Activated CD4-positive, alpha-beta T cell treated with anti-CD3 and anti-CD28 coated beads, Interleukin-2, amount 50 U/mL, for 16 hours (primary cell): ENCODE data around the gene SH3BP5.

Experiments used
- DNase-seq: peaks from one replicate; pipeline ENCODE4 v3.0.0-alpha.2; 2020

The SH3BP5 gene

DNA sequence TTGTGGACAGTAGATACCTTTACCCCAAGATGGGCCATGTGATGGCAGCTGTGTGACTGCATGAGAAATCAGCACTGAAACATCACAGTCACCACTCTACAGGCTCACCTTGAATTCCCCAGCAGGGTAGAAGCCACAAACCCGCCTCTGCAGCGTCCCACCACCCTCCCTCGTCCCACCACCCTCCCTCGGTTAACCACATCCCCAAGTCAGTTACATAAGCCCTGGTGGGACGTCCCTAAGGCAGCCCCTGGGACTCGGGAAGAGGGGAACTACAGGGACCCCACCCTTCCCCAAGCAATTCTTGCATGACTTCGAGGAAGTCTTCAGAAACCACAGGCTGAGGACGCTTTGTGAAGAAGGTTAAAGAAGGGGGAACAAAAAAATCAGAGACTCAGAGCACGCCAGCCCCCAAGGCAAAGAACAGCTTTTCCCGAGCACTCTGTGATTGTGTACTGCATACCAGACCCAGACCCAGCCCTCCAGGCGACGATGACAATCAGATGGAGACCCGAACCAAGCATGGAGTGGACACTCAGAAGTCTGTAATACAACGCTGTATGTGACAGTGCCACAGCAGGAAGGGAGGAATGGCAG, 60.5 kb downstream of the SH3BP5 start:
- peak; percentile 85 for DNase-seq

DNA sequence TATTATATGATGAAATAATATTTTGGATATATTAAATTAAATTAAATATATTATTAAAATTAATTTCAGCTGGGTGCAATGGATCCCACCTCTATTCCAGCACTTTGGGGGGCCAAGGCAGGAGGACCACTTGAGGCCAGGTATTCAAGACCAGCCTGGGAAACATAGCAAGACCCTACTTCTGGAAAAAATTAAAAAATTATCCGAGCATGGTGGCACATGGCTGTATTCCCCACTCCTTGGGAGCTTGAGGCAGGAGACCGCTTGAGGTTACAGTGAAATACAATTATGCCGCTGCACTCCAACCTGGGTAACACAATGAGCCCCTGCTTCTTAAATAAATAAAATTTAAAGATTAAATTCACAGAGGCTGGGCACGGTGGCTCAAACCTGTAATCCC, 61.4 kb downstream of the SH3BP5 start:
- no peak for DNase-seq

DNA sequence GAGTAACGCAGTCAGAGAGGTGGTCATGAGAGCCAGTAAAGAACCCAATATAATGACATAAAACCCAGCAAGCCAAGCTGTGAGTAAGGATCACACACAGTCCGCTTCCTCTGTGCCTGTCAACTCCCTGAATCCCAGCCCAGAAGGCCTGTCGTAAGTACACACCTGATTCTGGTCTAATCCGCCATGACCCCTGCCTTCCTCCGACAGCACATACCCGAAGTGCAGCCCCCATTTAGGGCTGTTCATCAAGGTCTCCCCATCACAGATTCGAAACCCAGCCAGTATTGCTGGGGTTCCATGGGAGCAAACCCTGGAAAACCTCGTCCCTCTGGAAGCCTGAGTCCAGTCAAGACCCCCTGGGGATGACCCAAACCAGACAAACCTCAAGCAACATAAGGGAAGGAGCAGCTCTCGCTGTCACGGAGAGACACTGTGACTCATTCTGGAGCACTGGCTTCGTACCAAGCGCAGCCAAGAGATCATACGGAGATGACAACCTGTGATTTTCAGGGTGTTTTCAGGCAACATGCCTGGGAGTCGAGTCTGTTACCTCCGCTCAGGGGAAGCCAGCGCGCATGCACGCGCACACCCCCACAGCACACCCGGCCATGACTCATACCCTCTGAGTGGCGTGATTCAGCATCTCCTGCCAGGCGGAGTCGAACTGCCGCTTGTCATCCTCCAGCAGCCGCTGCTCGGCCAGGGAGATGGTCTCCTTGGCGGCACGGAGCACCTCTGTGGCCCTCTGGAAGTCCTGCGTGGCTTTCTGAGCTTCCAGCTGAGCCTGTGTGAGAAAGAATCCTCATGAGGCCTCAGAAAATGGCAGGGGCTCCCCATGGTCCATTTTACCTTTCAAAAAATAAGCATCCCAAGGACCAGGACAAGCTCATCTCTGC, 63.0 kb downstream of the SH3BP5 start:
- DNase-seq, result peak; percentile 96

DNA sequence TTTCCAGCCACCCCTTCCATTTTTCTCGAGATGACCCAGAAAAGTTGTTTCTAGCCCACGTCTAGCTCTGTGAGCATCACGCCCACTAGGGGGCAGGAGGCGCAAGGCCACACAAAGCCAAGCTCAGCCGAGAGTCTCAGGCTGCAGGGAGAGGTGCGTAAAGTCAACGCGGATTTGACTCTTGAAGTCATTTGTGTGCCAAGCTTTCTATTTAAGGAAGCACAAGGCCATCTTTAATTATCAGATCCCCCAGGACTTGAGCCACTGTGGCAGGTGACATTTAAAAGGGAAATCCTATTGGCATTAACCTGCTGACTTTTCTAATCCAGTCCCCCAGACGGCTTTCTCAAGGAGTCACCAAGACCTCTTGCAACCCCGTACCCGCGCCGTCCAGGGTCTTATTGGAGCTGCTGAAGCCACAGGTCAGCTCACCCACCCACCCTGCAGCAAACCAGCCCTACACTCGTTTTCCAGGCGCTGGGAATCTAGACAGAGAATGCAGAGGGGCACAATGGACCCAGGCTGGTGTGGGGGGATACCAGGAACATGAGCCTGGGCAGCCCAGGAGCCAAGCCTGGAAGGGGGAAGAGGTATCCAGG, 64.3 kb downstream of the SH3BP5 start:
- DNase-seq, result peak; percentile 88

DNA sequence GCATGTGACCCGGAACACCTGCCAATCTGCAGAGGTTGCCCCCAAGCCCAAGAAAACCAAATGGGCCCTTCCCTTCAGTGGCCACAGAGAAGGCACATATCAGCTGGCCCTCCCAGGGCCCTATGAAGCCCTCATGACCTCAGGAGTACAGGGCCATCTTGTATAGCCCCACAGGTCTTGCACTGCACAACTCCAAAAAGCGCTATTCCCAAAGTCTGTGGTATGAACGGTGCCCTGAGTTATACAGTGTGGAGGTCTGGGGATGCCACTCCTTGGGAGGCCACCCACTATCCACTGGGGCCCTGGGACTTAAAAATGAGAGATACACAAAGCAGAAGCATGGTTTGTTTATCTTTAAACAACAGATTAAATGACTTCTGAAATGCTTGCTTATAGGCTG, 64.9 kb downstream of the SH3BP5 start:
- DNase-seq, result no peak

DNA sequence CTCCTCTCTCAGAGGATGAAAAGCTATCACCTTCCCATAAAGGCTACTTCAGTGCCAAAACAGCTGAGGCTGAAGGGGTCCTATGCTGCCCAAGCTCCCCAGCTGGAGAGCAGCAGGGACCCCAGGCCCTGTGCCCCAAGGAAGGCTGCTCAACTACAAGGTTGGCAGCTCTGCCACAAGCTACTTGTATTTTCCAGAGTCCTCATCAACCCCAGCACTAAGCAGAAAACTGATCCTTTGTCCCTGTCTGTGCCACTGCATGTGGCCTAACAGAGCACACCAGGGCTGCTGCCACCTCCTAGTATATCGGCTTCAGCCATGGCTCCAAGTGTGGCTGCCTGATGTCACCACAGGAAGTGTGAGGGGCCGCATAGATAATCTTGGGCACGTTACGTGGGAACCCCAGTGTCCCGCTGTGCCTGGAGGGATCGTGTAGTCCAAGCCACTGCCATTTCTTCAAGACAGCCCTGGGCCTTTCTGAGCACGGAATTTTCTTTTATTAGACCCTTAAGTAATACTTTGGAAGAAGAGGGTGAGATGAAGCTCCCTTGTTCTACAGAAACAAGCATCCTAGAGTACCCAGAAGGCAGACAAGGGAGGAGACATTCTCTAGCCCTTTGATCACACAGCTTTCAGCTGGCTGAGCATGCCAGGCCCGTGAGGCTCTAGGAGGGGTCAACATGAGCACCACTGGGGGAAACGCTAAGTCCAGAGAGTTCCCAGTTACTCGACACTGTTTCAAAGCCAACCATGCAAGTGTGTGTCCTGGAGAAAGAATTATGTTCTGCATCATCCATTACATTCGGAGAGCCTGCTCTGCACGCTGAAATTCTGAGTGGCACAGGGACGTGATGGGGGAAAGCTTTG, 65.6 kb downstream of the SH3BP5 start:
- DNase-seq, result no peak

DNA sequence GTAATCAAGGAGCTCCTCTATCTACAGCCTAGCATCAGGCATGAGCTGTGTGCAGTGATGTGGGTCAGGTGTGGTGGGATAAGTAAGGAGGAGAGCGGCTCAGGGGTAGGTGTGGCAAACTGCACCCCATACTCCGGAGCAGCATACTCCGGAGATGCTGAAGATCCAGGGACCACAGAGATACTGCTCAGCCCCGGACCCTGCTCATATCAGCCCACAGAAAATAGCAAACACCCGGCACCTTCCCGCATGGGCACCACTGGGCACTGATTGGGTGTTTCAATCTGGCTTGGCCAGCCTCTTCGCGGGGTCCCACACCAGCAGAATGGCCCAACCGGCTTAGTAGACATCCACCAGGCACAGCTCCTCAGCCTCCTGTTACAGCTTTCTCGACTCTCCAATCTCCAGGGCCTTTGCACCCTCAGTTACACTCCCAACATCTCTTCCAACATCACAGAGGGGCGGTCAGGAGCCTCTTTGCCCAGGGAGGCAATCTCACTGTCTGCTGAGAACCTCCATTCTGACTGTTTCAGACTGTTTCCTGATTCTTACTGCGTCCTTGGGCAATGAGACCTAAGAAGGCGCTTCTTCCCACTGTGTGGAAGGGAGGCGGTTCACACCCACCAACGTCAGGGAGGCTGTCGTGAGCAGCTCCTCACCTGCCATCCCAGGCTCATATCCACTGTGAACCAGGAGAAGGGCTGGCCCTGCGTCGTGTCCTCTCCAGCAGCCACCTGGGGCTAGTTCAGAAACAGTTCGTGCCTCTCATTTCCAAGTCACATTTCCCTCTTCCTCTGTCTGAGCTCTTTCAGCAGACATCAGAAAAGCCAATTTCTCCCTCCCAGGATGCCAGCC, 66.5 kb downstream of the SH3BP5 start:
- DNase-seq, result no peak

DNA sequence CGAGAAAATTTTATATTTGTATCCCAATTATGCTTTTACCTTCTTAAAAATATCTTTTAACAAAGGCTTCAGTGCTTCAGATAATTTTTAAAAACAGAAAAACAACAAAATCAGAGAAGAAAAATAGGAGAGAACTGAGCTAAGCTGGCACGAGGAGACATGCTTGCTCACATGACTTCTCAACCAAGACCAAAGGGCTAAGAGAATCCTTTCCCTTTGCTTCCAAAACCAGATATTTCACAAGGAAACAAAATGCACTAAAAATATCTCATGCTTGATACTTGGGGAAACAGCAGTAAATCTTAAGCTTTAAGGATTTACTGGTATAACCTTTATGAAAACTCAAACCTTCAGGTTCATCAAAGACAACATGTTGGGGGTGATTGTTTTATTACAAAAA, 67.9 kb downstream of the SH3BP5 start:
- DNase-seq, result no peak

DNA sequence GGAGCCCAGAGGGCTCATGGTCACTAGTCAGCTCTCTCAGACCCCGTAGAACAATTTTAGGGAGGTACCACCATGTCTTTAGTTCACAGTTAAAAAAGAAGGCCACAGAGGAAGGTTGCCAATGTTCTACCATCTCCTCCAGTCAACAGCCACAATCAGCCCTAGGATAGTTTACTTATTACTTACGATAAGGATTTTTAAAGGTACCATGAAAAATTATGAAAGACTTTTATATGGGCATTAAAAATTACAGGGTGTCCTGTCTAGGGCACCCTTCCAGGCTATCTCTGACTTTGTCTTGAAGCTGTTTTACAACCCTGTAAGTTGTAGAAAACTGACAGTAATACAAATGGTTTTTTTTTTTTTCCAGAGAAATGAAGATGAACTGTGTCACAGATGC, 68.5 kb downstream of the SH3BP5 start:
- DNase-seq, result no peak

DNA sequence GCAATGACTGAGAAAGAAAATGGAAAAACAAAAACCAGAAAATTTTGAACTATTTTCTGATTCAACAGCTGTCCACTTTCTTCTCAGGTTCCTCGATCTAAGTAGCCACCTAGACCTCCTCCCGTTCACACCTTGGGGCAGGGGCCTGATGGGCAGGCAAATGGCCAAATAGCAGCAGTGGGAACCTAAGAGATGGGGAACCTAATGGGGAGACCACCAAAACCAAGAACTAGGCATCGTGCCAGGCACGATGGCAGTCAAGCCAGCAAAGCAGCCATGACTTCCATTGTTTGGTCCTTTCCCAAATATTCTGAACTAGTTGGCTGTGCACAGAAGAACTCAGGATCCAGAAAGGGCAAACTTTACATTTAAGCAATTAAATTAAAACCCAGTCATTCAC, 69.3 kb downstream of the SH3BP5 start:
- DNase-seq, result no peak

DNA sequence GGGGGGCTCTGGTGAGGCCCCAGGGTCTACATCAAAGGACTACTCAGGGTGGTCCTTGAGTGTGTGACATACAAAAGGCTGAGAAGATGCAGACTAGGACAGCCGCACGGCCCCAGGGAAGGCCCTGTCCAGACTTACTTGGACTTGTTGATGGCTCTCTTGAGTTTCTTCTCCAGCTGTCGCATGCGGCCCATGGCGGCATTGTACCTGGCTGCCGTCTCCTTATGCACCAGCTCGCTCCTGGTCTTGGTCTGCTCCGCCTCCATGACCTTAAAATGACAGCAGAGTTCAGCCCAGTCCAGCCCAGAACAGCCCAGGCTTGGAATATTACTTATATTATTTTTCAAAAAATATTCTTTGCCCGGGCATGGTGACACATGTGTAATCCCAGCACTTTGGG, 70.4 kb downstream of the SH3BP5 start:
- no peak for DNase-seq

DNA sequence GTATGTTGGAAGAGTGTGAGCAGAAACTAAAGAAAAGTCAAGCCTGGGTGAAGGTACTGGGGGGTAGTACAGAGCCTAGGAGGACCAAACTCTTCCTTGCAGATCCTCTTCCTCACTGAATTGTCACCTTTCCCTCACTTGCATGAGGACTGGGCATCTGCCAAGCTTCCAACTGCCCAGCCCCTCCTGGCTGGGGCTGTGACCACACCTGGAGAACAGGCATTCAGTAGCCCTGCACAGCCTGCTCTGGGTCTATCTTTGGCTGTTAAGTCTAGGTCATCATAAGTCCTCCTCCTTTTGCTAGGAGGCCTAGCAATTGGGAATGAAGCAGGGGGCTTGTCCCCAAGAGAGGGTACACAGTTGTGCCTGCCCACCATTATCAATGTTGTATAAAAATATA, 71.1 kb downstream of the SH3BP5 start:
- no peak for DNase-seq

DNA sequence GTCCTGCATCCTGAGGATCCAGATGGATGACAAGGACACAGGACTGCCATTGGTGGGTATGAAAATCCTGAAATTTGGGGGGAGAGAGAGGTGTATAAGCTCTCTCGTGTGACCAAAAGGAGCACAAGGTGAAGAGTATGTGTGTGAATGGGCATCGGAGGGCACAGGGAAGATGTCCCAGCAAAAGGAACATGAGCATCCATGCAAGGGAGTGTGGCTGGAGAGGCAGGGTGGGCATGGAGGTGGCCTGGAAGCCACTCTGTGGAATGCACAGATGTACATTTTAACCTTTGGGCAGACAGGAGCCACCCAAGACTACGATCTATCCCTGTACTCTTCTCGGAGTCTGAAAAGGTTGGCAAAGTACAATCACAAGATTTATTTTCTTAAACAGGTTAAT, 71.9 kb downstream of the SH3BP5 start:
- no peak for DNase-seq

DNA sequence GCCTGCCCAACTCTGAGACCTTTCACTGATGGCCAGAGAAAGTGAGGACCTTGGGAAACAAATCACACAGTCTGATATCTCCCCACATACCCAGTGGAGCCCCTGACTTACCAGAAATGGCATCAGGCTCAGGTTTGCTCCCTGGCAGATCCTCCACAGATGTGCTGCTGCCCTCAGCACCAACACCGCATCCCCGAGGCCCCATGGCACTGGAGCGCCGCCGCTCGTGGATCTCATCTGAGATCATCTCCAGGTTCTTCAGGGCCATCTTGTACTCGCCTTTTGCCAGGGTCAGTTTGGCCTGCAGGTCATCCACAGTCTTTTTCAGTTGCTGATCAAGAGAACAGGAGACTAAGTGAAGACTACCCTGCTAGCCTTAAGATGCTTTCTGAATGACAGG, 73.7 kb downstream of the SH3BP5 start:
- DNase-seq, result no peak

DNA sequence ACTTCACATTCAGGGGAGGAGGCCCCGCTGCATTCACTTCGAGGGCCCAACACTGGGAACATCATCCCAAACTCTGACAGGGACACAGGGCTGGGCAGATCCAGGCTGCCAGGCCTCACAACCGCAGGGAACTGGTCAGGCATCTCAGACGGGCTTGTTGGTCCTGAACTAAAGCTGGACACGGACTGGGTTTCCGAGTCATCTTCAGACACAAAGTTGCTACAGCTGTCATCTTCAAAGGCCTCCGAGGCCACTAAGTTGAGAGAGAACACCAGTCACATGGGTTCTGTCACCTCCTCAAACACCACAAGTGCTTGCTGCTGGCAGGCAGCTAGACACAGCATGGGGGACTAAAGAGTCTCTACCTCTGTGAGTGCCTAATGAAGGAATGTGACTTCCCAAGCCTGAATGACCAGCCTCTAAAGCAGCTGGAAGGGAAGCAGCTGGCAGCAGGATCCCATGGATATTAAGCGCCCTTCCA, 75.5 kb downstream of the SH3BP5 start:
- DNase-seq, result no peak

DNA sequence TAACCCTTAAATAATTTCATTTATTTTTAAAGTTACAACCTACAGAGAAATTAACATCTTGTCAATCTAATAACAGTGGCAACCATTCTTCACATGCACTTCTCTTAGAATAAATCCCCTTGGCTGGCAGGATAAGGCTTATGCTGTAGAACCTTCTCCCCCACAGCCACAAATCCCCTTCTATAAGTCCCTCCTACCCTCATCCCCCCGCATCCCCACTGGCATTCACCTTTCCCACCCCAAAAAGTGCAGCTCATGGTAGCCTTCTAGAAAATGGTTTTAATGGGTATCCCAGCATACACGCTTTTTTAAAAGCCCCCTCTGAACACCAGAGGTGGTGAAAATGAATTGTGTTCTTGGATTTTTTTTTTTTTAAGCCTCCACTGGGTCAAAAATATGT, 77.2 kb downstream of the SH3BP5 start:
- DNase-seq, result no peak

DNA sequence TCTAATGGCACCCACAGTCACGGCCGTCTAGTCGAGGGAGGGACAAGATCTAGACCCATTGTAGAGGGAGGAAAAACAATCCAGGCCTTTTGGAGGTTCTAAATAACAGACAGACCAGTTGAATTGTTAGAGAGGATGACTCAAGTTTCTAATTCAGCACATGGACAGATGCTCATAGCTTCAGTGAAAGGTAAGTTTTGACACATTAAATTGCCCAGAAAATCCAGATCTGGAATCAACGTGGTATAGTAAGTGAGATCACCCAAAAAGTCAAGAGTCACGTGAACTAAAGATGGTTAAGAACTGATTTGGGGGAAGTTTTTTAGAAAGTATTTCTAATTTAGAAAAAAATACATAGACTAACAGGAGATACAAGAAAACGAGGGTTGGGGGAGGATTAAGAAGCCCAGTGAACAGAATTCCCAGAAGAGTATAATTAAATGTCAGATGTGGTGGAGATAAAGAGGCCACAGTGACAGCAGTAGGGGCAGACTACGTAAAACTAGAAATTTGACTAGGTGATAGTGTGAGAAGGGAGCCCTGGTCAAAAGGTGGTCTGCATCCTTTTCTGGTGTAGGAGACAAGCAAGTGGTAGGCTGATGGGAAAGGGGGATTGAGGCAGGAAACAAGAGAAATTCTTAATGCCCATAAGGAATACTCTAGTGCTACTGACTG, 79.2 kb downstream of the SH3BP5 start:
- no peak for DNase-seq

DNA sequence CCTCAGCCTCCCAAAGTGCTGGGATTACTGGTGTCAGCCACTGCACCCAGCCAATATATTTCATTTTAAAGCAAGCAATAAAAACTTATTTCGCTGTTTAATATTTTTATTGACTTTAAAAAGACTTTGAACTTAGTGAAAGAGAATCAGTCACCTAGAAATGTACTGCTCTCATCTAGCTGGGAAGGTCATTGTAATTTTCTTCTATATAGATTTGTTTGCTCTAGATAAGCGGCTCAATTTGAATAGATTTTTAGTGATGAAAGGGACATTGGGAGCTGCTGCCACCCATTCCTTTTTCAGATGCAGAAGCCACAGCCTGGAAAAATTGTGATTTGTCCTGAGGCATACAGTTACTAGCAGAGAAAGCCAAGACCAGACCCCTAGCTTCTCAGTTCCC, 86.2 kb downstream of the SH3BP5 start:
- no peak for DNase-seq

DNA sequence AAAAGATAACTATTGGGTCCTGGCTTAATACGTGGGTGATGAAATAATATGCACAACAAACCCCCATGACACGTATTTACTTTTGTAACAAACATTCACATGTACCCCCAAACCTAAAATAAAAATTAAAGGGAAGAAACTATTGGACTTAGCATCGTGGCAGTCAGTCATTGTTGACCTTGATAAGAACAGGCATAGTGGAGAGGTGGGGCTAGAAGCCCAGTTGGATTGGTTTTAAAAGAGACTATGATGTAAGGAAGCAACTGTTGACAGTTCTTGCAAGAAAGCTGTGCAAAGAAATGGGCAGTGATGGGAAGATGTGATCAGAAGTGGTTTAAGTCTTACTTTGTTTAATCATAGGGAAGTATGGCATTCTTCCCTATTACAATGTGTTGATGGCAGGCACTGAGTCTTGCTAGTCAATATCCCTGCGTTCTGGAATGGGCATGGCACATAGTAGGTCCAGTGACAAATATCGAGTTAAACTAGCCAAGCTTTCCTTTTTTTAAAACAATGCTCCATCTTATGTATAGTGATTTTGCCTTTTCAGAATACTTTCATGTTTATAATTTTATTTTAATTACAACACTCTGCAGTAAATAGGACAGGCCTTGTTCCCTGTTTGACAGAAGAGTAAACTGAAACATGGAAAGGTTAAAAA, 88.4 kb downstream of the SH3BP5 start:
- DNase-seq, result no peak

DNA sequence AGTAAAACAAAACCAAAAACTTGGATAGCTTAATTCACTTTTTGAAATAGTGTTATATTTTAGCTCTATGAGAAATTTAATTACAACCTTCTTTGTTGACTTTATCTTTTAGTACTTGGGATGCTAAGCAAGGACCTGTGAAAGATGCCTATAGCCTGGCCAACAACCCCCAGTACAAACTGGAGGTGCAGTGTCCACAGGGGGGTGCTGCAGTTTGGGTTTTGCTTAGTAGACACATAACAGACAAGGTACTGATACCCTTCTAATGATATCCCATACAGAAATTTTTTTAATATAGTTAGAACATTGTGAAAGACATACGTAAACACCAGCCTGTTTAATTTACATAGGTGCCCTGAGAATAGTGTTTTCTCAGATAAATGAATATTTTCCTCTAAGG, 91.0 kb downstream of the SH3BP5 start:
- peak; percentile 23 for DNase-seq

DNA sequence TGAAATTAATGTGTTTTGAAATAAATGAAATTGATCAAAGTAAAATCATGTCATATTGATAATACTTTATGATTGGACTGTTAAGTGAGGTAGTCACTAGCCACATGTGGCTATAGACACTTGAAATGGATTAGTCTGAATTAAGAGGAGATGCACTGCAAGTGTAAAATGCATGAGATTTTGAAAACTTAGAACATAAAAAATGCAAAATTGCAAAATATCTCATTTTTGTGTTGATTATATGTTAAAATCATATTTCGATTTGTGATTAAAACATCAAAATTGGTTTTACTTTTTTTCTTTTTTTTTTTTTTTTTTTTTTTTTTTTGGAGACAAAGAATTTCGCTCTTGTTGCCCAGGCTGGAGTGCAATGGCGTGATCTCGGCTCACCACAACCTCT, 103.1 kb downstream of the SH3BP5 start:
- DNase-seq, result no peak
